Right forelimb (tissue), 1 donor: ENCODE results near the gene MAST4.
A peak's percentile ranks its signal among the peaks of the same experiment; 100 is the strongest.
"Not testable (repeated sequence)": the region's sequence is repeated elsewhere in the genome, so short reads cannot be mapped to it uniquely, and the experiment has no call there.

ENCODE experiments used
- DNase-seq: peaks from one replicate; pipeline ENCODE4 v3.0.0-alpha.2; 2018

The MAST4 gene

GRCh38 chr5:66818304-66818934, 222.2 kb downstream of the MAST4 start:
- no peak for DNase-seq

DNA sequence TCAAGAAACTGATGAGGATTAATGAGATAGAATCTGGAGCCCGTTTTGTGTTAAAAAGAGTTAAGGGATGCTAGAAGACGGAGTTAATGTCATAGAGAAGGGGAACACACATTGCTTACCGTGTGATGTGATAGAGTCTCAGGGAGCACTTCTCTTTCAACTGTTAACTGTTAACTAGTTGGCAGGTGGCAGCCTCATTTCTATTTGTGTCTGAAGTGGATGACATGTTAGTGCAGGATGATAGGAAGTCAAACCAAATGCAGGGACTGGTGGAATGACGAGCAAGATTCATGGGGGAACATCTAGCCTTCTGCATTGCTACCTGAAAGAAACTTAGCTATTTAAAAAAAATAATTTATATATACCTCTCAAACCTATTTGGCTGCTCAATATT, 222.7 kb downstream of the MAST4 start:
- DNase-seq, result no peak

DNA sequence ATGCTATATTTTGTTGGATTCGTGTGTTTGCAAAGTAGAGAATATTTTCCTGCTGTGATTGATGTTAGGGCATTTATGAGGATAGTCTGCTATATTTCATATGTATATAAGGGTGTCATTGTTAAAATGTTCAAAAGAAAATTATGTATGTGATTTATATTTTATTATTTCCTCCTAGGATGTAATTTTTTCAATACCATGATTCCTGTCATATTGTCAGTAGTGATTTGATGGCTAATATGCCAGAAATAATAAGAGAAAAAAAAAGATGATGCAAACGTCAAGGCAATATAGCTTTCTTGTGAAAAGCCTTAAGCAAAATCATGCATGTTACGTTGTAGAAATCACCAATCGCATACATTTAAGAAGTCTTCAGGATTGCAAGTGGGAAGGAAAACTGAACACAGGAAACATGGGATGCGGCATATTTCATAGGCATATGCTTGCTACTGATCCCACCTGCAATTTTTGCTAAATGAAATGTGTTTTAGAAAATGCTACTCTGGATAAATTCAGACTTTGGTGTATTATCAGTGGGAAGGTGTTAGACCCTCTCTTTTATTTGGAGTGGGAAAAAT, 224.5 kb downstream of the MAST4 start:
- no peak for DNase-seq

DNA sequence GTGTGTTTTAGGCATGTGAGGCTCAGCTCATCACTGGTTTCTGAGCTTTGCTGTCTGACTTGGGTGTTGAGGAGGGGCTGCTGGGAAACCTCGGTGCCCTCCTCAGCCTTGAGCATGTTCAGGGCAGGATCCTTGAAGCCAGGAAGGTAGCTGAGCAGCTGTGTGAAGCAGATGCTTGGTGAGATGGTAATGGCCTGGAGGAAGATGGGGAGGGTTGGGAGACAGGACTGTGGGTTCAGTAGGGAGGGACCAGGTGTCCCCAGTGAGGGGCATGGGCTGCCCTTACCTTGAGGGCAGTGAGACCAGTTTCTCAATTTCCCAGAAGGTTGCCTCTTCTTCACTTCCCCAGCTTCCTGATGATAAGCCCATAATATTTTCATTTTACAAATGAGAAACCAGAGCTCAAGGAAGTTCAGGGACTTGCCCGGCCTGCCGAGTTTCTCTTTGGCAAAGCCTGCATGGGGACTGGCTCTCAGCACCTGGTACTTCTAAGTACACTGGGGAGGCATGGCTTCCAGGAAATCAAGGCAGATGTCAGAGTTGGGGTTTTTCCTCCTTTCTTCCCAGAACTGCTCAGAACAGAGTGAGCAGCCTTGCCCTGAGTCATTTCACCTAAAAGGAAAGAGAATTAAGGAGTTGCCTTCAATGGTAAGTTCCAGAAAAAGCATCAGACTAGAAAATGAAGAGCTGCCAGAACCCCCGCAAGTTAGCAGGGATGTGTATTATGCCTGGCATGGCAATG, 225.7 kb downstream of the MAST4 start:
- DNase-seq, result no peak

DNA sequence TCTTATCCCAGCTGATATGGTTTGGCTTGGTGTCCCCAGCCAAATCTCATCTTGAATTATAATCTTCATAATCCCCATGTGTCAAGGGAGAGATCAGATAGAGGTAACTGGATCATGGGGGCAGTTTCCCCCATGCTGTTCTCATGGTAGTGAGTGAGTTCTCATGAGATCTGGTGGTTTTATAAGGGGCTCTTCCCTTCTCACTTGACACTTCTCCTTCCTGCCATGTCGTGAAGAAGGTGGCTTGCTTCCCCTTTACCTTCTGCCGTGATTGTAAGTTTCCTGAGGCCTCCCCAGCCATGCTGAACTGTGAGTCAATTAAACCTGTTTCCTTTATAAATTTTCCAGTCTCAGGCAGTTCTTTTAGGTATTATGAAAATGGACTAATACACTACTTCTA, 226.7 kb downstream of the MAST4 start:
- not testable (repeated sequence) for DNase-seq

GRCh38 chr5:66824476-66824875, 228.3 kb downstream of the MAST4 start:
- no peak for DNase-seq

GRCh38 chr5:66826263-66826662, 230.1 kb downstream of the MAST4 start:
- DNase-seq, result no peak

DNA sequence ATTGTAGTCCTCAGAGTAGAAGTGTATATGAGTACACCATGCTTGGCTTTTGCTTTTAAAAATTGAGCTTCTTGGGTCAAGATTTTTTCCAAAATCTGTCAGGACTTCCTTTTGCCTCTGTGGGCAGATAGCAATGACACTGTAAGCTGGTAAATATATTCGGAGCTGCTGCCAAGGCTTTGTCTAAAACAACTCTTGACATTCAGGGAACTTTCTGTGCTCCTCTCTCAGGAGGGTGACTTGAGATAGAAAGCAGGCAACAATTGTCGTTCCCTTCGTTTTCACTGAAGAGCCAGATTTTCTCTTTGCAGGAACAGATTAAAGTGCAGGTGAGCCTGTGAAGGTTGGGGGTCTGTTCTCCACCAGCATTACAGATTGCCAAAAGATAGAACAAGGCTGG, 230.5 kb downstream of the MAST4 start:
- no peak for DNase-seq

GRCh38 chr5:66828046-66828547, 231.9 kb downstream of the MAST4 start:
- DNase-seq, result no peak

GRCh38 chr5:66828548-66829357, 232.6 kb downstream of the MAST4 start:
- DNase-seq, result peak; percentile 80

GRCh38 chr5:66829358-66829674, 233.1 kb downstream of the MAST4 start:
- DNase-seq, result no peak

- DNase-seq, result no peak
Measured at GRCh38 chr5:66829826-66830225, 233.6 kb downstream of the MAST4 start.

- no peak for DNase-seq
Measured at GRCh38 chr5:66830636-66831035, 234.4 kb downstream of the MAST4 start.

DNA sequence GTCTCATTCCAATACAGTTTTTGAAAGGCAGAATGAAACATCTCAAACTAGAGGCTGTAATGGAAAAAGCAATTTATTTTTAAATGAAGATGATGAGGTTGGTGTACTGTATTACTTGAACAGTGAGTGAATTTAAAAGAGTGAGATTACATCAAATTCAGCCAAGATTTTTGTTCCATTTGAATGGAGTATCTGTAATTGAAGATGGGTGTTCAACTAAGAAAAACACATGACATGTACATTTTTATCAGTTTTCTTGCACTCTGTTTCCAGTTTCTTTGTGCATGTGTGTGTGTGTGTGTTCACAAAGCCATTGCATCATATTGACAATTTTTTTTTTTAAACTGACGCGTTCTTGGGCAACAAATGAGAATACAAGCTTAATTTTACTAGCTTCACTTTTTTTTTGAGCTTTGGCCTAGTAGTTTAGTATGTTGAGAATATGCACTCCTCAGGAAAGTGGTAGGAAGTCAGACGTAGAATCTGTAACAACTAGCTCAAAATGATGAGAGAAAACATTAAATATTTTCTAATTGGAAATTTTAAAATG, 243.5 kb downstream of the MAST4 start:
- DNase-seq, result no peak

DNA sequence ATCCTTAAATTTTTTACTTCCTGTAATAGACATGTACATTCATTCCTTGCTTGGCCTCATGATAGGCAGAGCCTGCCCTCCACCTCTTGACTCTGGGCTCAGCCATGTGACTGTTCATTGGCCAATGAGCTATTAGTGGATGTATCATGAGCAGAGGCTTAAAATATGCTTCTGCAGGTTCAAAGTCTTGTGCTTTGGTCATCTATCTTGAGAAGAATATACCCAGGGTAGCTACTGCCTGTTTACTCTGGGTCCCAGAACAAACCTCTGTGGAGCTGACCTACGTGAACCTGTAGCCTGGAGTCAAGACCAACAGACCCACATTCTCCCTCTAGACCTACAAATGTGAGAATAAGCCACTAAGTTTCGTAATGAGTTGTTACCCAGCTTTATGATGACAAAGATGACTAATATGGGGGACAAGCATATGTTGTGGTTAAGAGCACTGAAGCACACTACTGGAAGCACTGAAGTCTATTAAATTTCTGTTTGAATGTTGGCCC, 244.4 kb downstream of the MAST4 start:
- DNase-seq, result no peak

- DNase-seq, result no peak
Measured at GRCh38 chr5:66841264-66841663, 245.1 kb downstream of the MAST4 start.

GRCh38 chr5:66842540-66842939, 246.3 kb downstream of the MAST4 start:
- DNase-seq, result no peak

- DNase-seq, result no peak
Measured at GRCh38 chr5:66843065-66843464, 246.9 kb downstream of the MAST4 start.

- no peak for DNase-seq
Measured at GRCh38 chr5:66848749-66849641, 252.8 kb downstream of the MAST4 start.

DNA sequence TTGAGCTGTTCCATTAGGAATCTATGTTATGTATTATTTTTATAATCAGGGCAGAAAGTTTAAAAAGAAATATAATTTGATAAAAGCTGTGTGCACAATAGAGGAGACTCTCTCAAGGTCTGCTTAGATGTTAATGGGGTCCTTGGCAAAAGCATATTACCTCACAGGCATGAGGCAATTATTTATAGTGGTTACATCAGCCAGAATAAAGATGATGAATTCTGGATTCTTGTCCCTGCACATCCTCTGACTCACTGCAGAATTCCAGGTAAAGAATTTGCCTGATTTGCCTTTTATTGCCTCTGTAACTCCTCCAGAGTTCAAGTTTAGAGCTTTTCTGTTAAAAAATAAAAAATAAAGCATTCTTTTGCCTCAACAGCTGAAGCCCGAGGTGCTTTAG, 253.6 kb downstream of the MAST4 start:
- no peak for DNase-seq

- no peak for DNase-seq
Measured at GRCh38 chr5:66850354-66851075, 254.3 kb downstream of the MAST4 start.
